ENCODE data around the gene SAMHD1.

The SAMHD1 gene

DNA sequence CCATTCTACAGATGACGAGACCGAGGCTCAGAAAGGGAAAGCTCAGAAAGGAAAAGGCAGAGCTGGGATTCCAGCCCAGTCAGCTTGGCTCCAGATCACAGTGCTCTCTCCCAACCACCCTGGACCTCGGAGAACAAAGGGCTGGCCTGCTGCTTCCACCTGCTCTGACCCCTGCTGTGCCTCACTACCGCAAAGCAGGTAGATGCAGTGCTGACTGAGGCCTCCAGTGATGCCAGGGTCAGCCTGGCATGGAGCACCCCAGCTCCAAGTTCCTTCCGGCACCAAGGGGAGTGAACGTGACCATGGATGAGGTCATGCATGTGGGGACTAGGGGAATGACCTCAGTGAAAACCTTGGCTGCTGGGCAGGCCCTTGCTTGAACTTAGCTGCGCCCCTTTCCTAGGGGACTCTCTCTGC, 96.3 kb downstream of the SAMHD1 start:
- H3K27ac ChIP-seq: no peak overlapping the region
- TF ChIP-seq ZFX (IDR thresholded peaks at IDR 0.05; ENCODE audit: borderline replicate concordance): no peak
- TF ChIP-seq, protein P1, sequence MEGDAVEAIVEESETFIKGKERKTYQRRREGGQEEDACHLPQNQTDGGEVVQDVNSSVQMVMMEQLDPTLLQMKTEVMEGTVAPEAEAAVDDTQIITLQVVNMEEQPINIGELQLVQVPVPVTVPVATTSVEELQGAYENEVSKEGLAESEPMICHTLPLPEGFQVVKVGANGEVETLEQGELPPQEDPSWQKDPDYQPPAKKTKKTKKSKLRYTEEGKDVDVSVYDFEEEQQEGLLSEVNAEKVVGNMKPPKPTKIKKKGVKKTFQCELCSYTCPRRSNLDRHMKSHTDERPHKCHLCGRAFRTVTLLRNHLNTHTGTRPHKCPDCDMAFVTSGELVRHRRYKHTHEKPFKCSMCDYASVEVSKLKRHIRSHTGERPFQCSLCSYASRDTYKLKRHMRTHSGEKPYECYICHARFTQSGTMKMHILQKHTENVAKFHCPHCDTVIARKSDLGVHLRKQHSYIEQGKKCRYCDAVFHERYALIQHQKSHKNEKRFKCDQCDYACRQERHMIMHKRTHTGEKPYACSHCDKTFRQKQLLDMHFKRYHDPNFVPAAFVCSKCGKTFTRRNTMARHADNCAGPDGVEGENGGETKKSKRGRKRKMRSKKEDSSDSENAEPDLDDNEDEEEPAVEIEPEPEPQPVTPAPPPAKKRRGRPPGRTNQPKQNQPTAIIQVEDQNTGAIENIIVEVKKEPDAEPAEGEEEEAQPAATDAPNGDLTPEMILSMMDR (IDR thresholded peaks at IDR 0.05): no peak

DNA sequence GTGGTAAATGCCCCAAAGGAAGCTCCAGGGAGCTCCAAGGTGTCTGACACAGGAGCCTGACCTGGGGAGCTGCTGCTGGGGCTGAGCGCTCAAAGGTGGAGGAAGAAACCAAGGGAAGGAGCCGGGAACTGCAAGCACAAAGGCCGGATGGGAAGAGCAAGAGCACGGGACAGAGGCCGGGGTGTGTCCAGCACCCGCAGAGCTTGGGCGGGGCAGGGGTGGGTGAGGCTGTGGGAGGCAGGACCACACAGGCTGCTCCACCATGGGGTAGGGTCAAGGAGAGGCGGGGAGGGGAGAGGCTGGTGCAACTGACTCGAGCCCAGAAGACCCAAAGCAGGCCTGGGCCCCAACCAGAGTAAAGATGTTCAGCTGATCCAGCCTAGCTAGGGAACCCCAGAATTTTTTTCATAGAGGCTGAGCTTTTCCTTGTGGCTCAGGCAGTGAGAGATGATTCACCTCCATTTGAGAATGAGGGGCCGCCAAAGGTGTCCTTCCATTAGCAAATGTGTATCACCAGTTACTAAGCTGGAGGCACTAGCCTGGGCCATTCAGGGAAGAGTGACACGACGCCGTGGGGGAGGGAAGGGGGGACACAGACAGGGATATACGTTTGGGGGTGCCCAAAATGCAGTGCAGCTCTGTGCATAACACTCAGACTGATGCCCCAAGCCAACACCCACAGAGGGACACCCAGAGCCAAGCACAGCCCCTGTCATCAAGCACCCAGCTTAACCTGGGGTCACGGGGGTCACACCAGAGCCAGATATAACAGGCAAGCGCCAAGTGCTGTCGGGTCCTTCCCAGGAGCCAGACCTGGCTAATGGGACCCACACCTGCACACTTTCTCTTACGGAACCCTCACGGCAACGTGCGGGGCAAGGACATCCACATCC, 96.9 kb downstream of the SAMHD1 start:
- H3K27ac ChIP-seq: no peak overlapping the region
- TF ChIP-seq, protein P1 (IDR thresholded peaks at IDR 0.05): no peak
- TF ChIP-seq ZFX (IDR thresholded peaks at IDR 0.05; ENCODE audit: borderline replicate concordance): no peak

DNA sequence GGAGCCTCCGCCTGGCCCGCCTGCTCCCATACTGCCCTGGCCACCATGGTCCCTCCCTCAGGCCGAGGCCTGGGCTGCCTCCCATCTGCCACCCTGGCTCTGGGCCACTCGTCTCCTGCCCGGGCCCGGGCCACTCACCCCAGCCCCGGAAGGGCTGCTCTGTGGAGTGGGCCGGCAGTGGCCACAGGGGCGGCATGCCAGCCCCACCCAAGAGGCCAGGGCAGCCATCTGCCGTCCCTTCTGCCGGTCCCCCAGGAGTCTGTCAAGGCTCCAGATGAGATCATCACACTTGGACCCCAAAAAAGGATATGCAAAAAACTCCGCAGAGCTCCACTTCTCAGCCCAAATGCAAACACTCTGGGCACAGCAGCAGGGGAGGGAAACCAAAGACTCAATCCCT, 99.3 kb downstream of the SAMHD1 start:
- no peak overlapping the region for H3K27ac ChIP-seq
- TF ChIP-seq, protein P1 (IDR thresholded peaks at IDR 0.05): no peak
- no peak for TF ChIP-seq ZFX (IDR thresholded peaks at IDR 0.05; ENCODE audit: borderline replicate concordance)

DNA sequence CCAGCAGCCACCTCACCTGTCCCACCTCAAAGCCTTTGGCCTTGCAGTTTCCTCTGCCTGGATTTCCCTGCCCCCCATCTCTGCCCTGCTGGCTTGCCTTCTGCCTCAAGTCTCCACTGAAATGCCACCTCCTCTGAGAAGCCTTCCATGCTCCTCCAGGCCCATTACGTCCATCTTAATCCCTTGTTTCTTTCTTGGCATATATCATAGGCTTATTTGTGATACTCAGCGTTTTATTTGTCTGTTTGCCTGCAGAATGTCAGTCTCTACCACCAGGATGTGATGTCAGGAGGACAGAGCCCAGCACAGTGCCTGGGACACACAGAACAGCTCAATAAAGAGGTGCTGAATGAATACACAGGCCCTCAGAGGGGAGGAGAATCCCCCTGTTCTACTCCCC, 100.0 kb downstream of the SAMHD1 start:
- TF ChIP-seq ZFX (IDR thresholded peaks at IDR 0.05; ENCODE audit: borderline replicate concordance): no peak
- TF ChIP-seq, protein P1 (IDR thresholded peaks at IDR 0.05): no peak
- no peak overlapping the region for H3K27ac ChIP-seq

DNA sequence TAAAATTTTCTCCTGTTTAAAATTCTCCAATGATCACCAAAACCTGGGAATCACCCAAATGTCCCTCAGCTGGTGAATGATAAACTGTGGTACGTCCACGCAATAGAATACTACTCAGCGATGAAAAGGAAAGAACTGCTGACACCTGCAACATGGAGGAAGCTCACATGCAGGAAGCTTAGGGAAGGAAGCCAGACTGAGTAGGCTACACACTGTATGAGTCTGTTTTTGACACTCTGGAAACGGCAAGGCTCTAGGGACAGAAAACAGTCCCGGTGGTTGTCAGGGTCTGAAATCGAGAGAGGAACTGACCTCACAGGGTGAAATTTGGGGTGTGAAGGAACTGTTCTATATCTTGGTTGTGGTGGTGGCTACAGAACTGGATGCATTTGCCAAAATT, 100.7 kb downstream of the SAMHD1 start:
- H3K27ac ChIP-seq: no peak overlapping the region
- TF ChIP-seq, protein P1 (IDR thresholded peaks at IDR 0.05): no peak
- no peak for TF ChIP-seq ZFX (IDR thresholded peaks at IDR 0.05; ENCODE audit: borderline replicate concordance)

DNA sequence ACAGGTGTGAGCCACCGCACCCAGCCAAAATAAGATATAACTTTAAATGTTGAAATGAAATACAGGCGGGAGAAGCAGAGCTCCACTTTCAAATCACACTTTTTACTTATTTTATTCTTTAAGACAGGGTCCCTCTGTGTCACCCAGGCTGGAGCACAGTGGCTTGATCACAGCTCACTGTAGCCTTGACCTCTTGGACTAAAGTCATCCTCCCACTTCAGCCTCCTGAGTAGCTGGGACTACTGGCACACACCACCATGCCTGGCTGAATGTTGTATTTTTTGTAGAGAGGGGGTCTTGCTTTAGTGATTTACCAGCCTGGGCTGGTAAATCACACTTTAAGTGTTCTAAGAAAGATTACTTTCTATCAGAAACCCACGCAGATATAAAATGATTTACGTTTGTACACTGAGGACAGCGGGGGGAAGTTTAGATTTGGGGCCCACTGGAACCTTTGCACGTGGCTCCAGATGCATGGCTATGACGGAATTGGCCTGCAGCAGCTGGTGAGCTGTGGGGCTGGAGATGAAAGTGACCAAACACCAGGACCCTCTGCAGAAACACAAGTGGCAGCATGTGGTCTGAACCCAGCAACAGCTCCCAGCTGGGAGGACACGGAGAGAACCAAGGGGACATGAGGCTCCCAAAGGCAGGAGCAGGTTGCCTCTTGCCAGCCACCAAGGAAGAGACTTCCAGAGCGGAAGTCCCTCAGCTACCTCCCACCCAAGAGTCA, 102.0 kb downstream of the SAMHD1 start:
- no peak for TF ChIP-seq ZFX (IDR thresholded peaks at IDR 0.05; ENCODE audit: borderline replicate concordance)
- TF ChIP-seq, protein P1 (IDR thresholded peaks at IDR 0.05): no peak
- H3K27ac ChIP-seq: no peak overlapping the region

DNA sequence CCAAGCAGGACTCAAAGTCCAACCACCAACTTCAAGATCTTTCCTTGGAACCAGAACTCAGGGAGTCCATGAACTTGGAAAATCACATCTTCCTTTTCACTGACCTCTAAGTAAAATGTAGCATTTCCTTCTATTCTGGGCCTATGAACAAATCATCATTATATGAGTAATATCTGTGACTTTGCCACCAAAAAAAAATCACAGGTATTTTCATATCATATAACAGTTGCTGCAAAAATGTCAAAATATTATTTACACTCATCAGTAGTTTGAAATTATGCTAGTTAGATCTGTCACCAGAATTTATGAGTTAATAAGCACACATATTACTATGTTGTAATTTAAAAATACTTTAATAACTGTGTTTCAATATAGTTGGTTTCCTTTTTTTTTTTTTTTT, 102.8 kb downstream of the SAMHD1 start:
- TF ChIP-seq, protein P1 (IDR thresholded peaks at IDR 0.05): no peak
- TF ChIP-seq ZFX (IDR thresholded peaks at IDR 0.05; ENCODE audit: borderline replicate concordance): no peak
- no peak overlapping the region for H3K27ac ChIP-seq
